Adrenal gland (tissue), 5 donors: ENCODE data around the gene PON3.

ENCODE experiments used
- CTCF ChIP-seq, 6 experiments: fragments of 450-650 bp in 4 of 6; fragments of 200-600 bp in 2 of 6; sonication (generic) in 1 of 6; IDR thresholded peaks; 1 replicate in 5 of 6; 2 replicates in 1 of 6; pipeline versions ENCODE4 v1.5.1 to v1.8.0; 2016 to 2021; ENCODE audit warnings: antibody characterized with exemption in 6 of 6, mild to moderate bottlenecking in 2 of 6, moderate library complexity in 1 of 6
- POLR2A ChIP-seq, 2 donors: fragments of 450-650 bp; IDR thresholded peaks; one replicate each; pipeline ENCODE4 v1.6.1; 2017; ENCODE audit warnings: antibody characterized with exemption in 2 of 2, mild to moderate bottlenecking in 2 of 2, moderate library complexity in 1 of 2
- donor health status: DM: no; HTN: no; CAD: no.

- TF ChIP-seq CTCF (IDR thresholded peaks at IDR 0.05) (no peak), POLR2A (IDR thresholded peaks at IDR 0.05) (no peak)
These were observed 6.7 kb downstream of the PON3 start for GRCh38 chr7:95389516-95389915.
